Stomach (tissue), 4 donors: ENCODE results near the gene UBE2I.

ENCODE experiments used
- CTCF ChIP-seq, 7 experiments: fragments of 450-650 bp in 4 of 7; fragments of 200-600 bp in 3 of 7; sonication (generic) in 3 of 7; IDR thresholded peaks; one replicate each; pipeline ENCODE4 v1.5.1; 2016 to 2019; ENCODE audit warnings: antibody characterized with exemption in 7 of 7, control low read depth in 2 of 7, mild to moderate bottlenecking in 1 of 7
- EP300 ChIP-seq: sonication (generic); formaldehyde crosslinking; IDR thresholded peaks from one replicate; pipeline ENCODE4 v1.6.1; 2017; ENCODE audit warnings: antibody characterized with exemption

DNA sequence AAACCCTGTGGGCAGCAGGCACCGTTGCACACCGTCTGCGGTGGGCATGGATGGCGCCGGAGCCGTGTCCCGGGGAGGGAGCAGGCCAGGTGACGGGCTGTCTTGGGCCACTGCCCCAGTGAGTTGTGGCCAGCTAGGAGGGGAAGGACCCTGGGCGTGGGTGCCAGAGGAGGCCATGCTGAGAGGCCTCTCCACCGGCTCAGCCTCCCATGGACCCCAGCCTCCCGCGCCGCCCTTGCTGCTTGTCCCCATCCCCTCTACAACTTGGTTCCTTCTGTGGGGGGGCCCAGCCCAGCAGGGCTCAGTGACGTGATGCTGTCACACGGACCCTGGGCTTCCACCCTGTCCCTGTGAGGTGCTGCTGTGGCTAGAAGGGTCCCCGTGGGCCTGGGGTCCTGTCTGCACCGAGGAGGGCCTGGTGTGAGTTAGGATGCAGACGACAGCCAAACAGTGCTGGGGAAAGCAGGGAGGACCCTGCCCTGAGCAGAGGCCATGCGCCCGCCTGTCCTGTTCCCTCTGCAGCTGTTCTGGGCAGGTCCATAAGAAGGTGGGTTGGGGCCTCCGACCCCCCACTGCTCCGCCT lies 11.3 kb downstream of the UBE2I start:
- TF ChIP-seq CTCF (IDR thresholded peaks at IDR 0.05) (no peak), EP300 (no peak)
